Astrocyte of the hippocampus (primary cell): ENCODE results near the gene ZNF652.
"Not testable (repeated sequence)": the region's sequence is repeated elsewhere in the genome, so short reads cannot be mapped to it uniquely, and the experiment has no call there.

Source experiments
- DNase-seq: peaks from one replicate; pipeline ENCODE4 v3.0.0; 2011; ENCODE audit warnings: low read depth, low spot score

Gene ZNF652

GRCh38 chr17:49261540-49261939, 100.5 kb downstream of the ZNF652 start:
- DNase-seq: not testable (repeated sequence)

GRCh38 chr17:49260817-49261291, 101.2 kb downstream of the ZNF652 start:
- DNase-seq: no peak

- DNase-seq: peak; percentile 73
These were observed 101.8 kb downstream of the ZNF652 start for GRCh38 chr17:49260011-49260816.

DNA sequence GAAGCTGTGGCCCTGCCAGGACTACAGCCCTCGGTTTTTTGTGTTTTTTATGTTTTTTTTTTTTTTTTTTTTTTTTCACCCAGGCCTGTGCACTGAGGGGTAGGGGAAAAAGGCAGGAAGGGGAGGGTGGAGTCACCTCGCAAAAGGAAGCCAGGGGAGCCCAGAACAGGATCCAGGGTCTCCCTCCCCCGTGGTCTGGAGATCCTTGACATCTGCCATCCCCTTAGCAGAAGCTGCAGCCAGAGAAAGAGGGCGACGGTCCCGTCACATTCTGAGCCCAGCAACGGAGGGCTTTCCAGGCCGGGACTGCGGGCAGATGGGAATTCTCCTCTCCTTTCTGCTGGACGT, 102.4 kb downstream of the ZNF652 start:
- DNase-seq: no peak

DNA sequence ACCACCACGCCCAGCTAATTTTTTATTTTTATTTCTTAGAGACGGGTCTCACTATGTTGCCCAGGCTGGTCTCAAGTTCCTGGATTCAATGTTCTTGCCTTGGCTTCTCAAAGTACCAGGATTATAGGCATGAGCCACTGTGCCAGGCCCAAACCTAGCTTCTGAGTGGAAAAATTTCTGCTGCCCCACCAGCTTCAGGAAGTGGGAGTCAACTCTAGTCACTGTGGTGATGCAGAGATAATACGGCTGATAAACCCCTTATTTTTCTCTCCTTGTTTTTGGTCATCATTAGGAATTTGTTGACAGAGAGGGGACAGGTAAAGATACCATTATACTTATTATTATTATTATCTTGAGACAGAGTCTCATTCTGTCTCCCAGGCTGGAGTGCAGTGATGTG, 103.7 kb downstream of the ZNF652 start:
- DNase-seq: no peak

DNA sequence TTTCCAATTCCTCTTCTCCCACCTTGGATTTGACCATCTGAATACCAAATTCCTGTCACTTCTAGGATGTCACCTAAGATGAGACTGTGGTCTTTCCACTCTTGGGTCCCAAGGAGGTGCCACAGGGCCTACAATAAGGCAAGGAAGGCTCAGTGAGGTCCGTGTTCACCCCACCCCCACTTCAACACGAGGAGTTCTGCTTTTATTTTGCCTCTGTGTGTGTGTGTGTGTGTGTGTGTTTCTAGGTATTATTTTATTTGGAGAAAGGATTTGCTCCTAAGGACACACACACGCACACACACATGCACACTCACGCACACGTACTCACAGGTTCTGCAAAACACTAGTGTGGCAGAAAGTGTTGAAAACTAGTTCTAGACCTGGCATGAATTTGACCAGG, 106.9 kb downstream of the ZNF652 start:
- DNase-seq: no peak

DNA sequence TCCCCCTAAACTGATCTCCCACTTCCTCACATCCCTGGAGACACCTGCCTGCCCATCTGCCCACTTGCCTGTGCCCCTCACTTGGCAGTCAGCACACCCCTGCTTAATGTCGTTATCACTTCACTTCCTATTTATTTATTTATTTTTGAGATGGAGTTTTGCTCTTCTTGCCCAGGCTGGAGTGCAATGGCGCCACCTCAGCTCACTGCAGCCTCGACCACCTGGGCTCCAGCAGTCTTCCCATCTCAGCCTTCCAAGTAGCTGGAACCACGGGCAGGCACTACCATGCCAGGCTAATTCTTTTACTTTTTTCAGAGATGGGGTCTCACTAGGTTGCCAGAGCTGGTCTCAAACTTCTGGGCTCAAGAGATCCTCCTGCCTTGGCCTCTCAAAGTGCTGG, 108.0 kb downstream of the ZNF652 start:
- no peak for DNase-seq

GRCh38 chr17:49252148-49252695, 109.8 kb downstream of the ZNF652 start:
- DNase-seq: no peak

GRCh38 chr17:49249890-49250522, 112.0 kb downstream of the ZNF652 start:
- no peak for DNase-seq

DNA sequence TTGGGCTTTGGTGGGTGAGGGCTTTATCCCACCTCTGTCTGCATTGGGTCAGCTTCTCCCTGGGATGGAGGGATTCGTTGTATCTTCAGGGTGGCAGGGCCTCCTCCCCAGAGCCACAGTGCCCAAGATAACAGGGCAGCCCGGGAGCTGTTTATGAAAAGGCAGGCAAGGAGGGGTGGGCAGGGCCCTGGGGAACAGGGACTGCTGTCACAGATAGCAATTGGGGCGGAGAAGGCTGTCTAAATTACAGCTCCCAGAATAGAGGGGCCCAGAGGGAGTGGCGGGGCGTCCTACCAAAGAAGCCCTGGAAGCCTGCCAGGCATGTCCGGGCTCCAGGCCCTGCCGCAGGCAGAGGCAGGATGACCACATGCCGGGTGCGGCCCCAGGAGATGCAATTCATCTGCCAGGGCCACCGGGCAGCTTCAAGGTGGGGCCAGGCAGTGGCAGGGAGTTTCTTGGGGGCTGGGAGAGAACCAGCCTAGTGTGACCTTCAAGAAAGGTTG, 112.7 kb downstream of the ZNF652 start:
- peak; percentile 77 for DNase-seq

- DNase-seq: no peak
These were observed 114.1 kb downstream of the ZNF652 start for GRCh38 chr17:49247944-49248343.

- DNase-seq: no peak
These were observed 117.2 kb downstream of the ZNF652 start for GRCh38 chr17:49244839-49245238.
